ENCODE measurements around the gene OBSCN. TPM values are rescaled to one million over a fixed set of nuclear protein-coding genes. Genes with fewer than 3 reads are reported as not detected.
A peak's percentile ranks its signal among the peaks of the same experiment; 100 is the strongest.

OBSCN gene
- total and polyA plus RNA-seq, 7 donors = 0.92 to 21.0 (median 13.1) TPM

DNA sequence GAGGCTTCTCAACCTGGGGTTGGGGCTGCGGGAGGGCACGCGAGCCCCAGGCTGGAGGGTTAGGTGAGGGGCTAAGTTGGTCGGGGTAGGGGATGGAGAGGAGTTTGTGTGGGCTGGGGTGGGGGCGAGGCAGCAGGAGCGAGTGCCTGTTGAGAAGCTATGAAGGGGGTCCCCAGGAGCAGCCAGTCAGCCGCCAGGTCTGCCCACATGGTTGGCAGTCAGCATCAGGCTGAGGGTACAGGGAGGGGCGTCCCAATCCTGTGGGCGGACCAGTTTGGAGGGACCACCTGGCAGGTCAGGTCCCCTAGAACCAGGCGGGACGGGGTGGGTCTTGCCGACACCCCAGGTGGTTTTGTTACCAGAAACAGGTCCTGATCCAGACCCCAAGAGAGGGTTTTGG lies 209.2 kb downstream of the OBSCN start:
- WGBS, 2 donors = 27 to 37% methylated on average over 12 of the region's 12 CpGs
- Histone ChIP-seq H3K27ac (no peak overlapping the region), H3K9me3 (no peaks in the 10 kb centered on the region), H3K4me1 (peaks cover 0 to 21% (median 16%) of the 10 kb centered on the region in 4 donors), H3K36me3 (no peaks in the 10 kb centered on the region), H3K27me3 (peaks cover 19 to 69% (median 47%) of the 10 kb centered on the region in 3 donors), H3K4me3 (peak overlapping the region in 2 of 4 donors; percentile 39 to 44)
- DNase-seq = no peak
- intact Hi-C loops (cut with DNase I) = no loop called here
- no peak for TF ChIP-seq POLR2AphosphoS5 (IDR thresholded peaks at IDR 0.05)
- no peak for TF ChIP-seq POLR2A (IDR thresholded peaks at IDR 0.05)
- TF ChIP-seq, protein P1, sequence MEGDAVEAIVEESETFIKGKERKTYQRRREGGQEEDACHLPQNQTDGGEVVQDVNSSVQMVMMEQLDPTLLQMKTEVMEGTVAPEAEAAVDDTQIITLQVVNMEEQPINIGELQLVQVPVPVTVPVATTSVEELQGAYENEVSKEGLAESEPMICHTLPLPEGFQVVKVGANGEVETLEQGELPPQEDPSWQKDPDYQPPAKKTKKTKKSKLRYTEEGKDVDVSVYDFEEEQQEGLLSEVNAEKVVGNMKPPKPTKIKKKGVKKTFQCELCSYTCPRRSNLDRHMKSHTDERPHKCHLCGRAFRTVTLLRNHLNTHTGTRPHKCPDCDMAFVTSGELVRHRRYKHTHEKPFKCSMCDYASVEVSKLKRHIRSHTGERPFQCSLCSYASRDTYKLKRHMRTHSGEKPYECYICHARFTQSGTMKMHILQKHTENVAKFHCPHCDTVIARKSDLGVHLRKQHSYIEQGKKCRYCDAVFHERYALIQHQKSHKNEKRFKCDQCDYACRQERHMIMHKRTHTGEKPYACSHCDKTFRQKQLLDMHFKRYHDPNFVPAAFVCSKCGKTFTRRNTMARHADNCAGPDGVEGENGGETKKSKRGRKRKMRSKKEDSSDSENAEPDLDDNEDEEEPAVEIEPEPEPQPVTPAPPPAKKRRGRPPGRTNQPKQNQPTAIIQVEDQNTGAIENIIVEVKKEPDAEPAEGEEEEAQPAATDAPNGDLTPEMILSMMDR (IDR thresholded peaks at IDR 0.05) = no peak
- no peak for TF ChIP-seq EP300 (IDR thresholded peaks at IDR 0.05)

DNA sequence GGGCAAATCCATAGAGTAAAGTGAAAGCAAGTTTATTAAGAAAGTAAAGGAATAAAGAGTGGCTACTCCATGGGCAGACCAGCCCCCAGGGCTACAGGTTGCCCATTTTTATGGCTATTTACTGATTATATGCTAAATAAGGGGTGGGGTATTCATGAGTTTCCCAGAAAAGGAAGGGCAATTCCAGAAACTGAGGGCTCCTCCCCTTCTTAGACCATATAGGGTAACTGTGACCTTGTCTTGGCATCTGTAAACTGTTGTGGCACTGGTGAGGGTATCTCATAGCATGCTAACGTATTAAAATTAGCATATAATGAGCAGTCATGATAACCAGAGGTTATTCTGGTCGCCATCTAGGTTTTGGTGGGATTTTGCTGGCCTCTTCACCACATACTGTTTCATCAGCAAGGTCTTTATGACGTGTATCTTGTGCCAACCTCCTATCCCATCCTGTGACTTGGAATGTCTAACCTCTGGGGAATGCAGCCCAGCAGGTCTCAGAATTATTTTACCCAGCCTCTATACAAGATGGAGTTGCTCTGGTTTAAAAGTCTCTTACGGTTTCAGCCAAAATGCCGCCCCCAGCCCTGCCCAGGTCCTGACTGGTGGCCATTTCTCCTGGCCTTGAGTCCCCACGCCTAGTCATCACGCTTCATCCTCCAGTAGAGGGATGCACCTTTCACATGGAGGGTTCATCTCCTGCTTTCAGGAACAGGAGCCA lies 209.8 kb downstream of the OBSCN start:
- Histone ChIP-seq H3K9me3 (no peaks in the 10 kb centered on the region), H3K4me1 (peaks cover 0 to 21% (median 16%) of the 10 kb centered on the region in 4 donors), H3K27ac (no peak overlapping the region), H3K4me3 (no peak overlapping the region), H3K27me3 (peaks cover 19 to 69% (median 47%) of the 10 kb centered on the region in 3 donors), H3K36me3 (no peaks in the 10 kb centered on the region)
- DNase-seq = no peak
- WGBS, 2 donors = 80 to 90% methylated on average over 7 of the region's 7 CpGs
- TF ChIP-seq POLR2A (IDR thresholded peaks at IDR 0.05) (no peak), EP300 (IDR thresholded peaks at IDR 0.05) (no peak), POLR2AphosphoS5 (IDR thresholded peaks at IDR 0.05) (no peak)
- TF ChIP-seq, protein P1 (IDR thresholded peaks at IDR 0.05) = no peak
- intact Hi-C loops (cut with DNase I) = no loop called here

DNA sequence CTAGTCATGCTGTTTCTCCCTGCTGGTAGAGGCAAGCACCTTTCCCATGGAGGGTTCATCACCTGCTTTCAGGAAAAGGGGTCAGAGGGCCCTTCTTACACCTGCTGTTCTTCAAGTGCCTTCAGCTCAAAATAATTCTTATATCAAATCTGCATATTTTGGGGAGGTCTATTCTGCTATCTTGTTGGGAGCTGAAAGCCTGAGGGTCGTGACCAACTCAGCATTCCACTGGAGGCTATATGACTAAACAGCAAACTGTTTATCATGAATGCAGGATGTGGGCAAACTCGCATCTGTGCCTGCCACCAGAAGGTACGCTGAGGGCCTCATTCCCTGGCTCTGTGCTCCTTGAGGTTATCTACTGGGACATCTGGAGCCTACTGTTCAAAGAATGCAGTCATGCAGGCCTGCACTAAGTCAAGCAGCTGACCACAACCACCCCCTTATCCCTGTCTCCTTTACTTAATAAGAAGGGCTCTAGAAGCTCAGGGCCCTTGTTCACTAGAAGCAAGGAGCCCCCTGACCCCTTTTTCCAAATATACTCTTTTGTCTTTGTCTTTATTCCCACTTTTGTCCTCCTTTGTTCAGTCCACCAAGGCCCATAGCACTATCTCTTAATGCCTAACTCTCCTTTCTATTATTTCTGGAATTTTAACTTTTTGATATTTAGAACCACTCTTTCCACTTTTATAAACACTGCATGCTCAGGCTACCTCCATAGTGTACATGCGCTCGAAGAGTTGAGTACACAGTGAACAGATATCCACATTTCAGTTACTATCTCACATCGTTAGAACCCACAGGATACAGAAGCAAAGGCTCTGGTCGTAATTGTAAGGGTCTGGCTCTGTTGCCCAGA lies 213.4 kb downstream of the OBSCN start:
- no peak for DNase-seq
- H3K4me3 ChIP-seq = no peak overlapping the region
- peaks cover 10 to 52% (median 30%) of the 10 kb centered on the region in 3 donors for H3K27me3 ChIP-seq
- intact Hi-C loops (cut with DNase I) = no loop called here
- no peaks in the 10 kb centered on the region for H3K36me3 ChIP-seq
- H3K9me3 ChIP-seq = no peaks in the 10 kb centered on the region
- WGBS, 2 donors = 92 to 96% methylated on average over 7 of the region's 7 CpGs
- TF ChIP-seq EP300 (IDR thresholded peaks at IDR 0.05) (no peak), POLR2A (IDR thresholded peaks at IDR 0.05) (no peak), POLR2AphosphoS5 (IDR thresholded peaks at IDR 0.05) (no peak)
- TF ChIP-seq, protein P1 (IDR thresholded peaks at IDR 0.05) = no peak
- H3K27ac ChIP-seq = no peak overlapping the region
- H3K4me1 ChIP-seq = peaks cover 0 to 14% (median 10%) of the 10 kb centered on the region in 4 donors

DNA sequence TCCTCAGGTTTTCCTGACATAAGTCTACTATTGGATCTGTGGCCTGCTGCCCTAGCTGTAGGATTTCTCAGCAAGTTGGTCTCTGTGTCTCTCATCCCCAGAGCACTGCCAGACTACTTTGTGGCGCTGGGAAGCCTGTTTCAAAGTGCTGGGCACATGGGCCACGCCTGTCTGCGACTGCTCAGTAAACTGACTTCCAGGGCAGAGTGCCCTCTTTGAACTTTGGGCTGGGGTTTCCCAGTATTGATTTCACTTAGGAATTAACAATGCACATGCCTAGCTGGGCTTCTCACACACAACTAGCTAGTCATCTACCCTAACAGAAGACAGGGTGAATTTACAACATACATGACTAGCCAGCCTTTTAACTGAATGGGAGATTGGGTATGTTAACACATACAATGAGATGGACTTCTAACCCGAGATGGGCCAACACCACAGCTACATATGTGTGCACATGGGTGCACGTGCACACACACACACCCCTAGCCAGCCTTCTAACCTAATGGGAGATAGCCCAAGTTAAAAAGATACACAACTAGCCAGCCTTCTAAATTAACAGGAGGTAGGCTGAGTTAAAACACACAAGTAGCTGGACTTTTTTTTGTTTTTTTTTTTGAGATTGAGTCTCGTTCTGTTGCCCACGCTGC lies 215.7 kb downstream of the OBSCN start:
- TF ChIP-seq POLR2AphosphoS5 (IDR thresholded peaks at IDR 0.05) = no peak
- no peak for TF ChIP-seq EP300 (IDR thresholded peaks at IDR 0.05)
- TF ChIP-seq, protein P1 (IDR thresholded peaks at IDR 0.05) = no peak
- TF ChIP-seq POLR2A (IDR thresholded peaks at IDR 0.05) = no peak
- H3K9me3 ChIP-seq = no peaks in the 10 kb centered on the region
- intact Hi-C loops (cut with DNase I) = no loop called here
- no peak overlapping the region for H3K4me3 ChIP-seq
- DNase-seq = no peak
- 48 to 79% methylated on average over 7 of the region's 7 CpGs for WGBS, 2 donors
- peaks cover 0 to 34% (median 7%) of the 10 kb centered on the region in 3 donors for H3K27me3 ChIP-seq
- no peaks in the 10 kb centered on the region for H3K36me3 ChIP-seq
- H3K4me1 ChIP-seq = no peaks in the 10 kb centered on the region
- H3K27ac ChIP-seq = no peak overlapping the region

Measured in sigmoid colon (tissue), 7 donors.